PC-3 (cell line): Measurements from ENCODE around the gene POLR1D. TPM values are rescaled to one million over a fixed set of nuclear protein-coding genes. Genes with fewer than 3 reads are reported as not detected.

Experiments
- ATAC-seq: fragments of 200-7000 bp; cut with Tn5 transposase; 2 replicates; pipeline ENCODE4 v1.9.1; 2020; ENCODE audit warnings: mild to moderate bottlenecking, moderate library complexity
- BruUV-seq: library from RNA; stranded (reverse); fragments of 400-500 nt; replicated peaks from 2 replicates; lab custom pipeline; 2021; lab: Mats Ljungman, UMichigan
- CTCF ChIA-PET: fragments of 300-600 bp; sonication (Branson Sonifier 250); formaldehyde crosslinking; loops from one replicate; lab custom pipeline; 2022; ENCODE audit warnings: antibody characterized with exemption; lab: Charles Lee
- POLR2A ChIA-PET: fragments of 300-600 bp; sonication (Branson Sonifier 250); formaldehyde crosslinking; loops from one replicate; lab custom pipeline; 2022; ENCODE audit warnings: antibody characterized with exemption; ENCODE audit not compliant: unreplicated experiment; lab: Charles Lee
- DNase-seq: peaks from one replicate; pipeline ENCODE4 v3.0.0-alpha.2; 2015
- H2AFZ ChIP-seq: fragments of 300-600 bp; sonication (generic); 2 replicates; pipeline ENCODE4 v1.6.0; 2016; ENCODE audit warnings: antibody characterized with exemption, low read length
- H3F3A ChIP-seq: fragments of 300-600 bp; sonication (generic); one replicate; pipeline ENCODE4 v1.6.0; 2017; ENCODE audit warnings: antibody characterized with exemption, low read length, control low read depth, mild to moderate bottlenecking; ENCODE audit not compliant: unreplicated experiment
- H3K27ac ChIP-seq: fragments of 300-600 bp; sonication (generic); 2 replicates; pipeline ENCODE4 v1.5.1; 2016; ENCODE audit warnings: mild to moderate bottlenecking, low read length
- H3K27me3 ChIP-seq: fragments of 300-600 bp; sonication (generic); 2 replicates; pipeline ENCODE4 v1.6.1; 2016; ENCODE audit warnings: low read length, mixed read lengths
- H3K36me3 ChIP-seq: fragments of 300-600 bp; sonication (generic); 2 replicates; pipeline ENCODE4 v1.6.1; 2016; ENCODE audit warnings: low read depth, mixed run types, low read length, mixed read lengths
- H3K4me1 ChIP-seq: fragments of 300-600 bp; sonication (generic); 2 replicates; pipeline ENCODE4 v1.5.1; 2016; ENCODE audit warnings: low read length; ENCODE audit not compliant: insufficient read depth
- H3K4me2 ChIP-seq: fragments of 300-600 bp; sonication (generic); 2 replicates; pipeline ENCODE4 v1.6.0; 2016; ENCODE audit warnings: low read length
- H3K4me3 ChIP-seq: fragments of 300-600 bp; sonication (generic); 2 replicates; pipeline ENCODE4 v1.5.1; 2016; ENCODE audit warnings: mild to moderate bottlenecking, low read length, mixed read lengths
- H3K79me2 ChIP-seq: fragments of 300-600 bp; sonication (generic); 2 replicates; pipeline ENCODE4 v1.6.1; 2017; ENCODE audit warnings: low read length, mixed read lengths
- H3K9ac ChIP-seq: fragments of 300-600 bp; sonication (generic); 2 replicates; pipeline ENCODE4 v1.6.0; 2016; ENCODE audit warnings: mild to moderate bottlenecking, low read length
- H3K9me2 ChIP-seq: fragments of 300-600 bp; sonication (generic); replicated peaks from 2 replicates; pipeline ENCODE4 v1.6.1; 2016; ENCODE audit warnings: mixed run types, low read length, mixed read lengths
- H3K9me3 ChIP-seq: fragments of 300-600 bp; sonication (generic); 2 replicates; pipeline ENCODE4 v1.6.1; 2016; ENCODE audit warnings: low read length, mixed read lengths
- H4K20me1 ChIP-seq: fragments of 300-600 bp; sonication (generic); 2 replicates; pipeline ENCODE4 v1.6.1; 2016; ENCODE audit warnings: low read length, mixed read lengths
- EZH2 ChIP-seq: fragments of 300-600 bp; sonication (generic); IDR thresholded peaks from one replicate; pipeline ENCODE4 v1.6.1; 2017; ENCODE audit warnings: antibody characterized with exemption, mild to moderate bottlenecking, low read length; ENCODE audit not compliant: unreplicated experiment
- EZH2phosphoT487 ChIP-seq: fragments of 300-600 bp; sonication (generic); IDR thresholded peaks from 2 replicates; pipeline ENCODE4 v1.6.1; 2018; ENCODE audit warnings: mild to moderate bottlenecking, antibody characterized with exemption, low read length, borderline replicate concordance
- intact Hi-C: fragments of 100-400 bp; cut with micrococcal nuclease; formaldehyde crosslinking; loops from 2 replicates; pipeline ENCODE4 v1.9.0; 2023
- total RNA-seq: library from RNA; depleted of rRNA; stranded (reverse); fragments of >200 nt; gene quantifications from 2 replicates; pipeline ENCODE4 v1.2.3, GENCODE V29; 2014
- TF ChIP-seq, protein P1 (sequence below): fragments of 300-600 bp; sonication (generic); conservative IDR thresholded peaks from 2 replicates; pipeline ENCODE4 v1.5.1; 2017; ENCODE audit warnings: antibody characterized with exemption, low read depth, mild to moderate bottlenecking, low read length

POLR1D gene
- total RNA-seq, 1 experiment from 2014 or later, result 97.9 TPM

DNA sequence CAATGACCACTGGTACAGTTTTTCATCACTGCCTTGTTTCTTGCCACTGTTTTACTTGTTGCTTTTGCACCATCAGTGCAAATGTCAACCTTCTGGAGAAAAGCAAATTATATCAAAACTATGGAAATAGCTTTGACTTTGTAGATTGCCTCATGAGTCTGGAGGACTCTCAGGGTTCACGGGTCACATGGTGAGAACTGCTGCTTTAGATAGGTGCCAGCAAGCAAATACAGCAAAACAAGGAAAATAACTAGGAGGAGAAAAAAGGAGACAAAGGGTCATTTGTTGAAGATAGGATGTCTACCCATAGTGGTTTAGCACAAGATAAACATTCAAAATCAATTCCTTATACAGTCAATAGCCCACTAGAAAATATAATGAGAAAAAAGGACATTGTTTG, 33.1 kb downstream of the POLR1D start:
- Histone ChIP-seq H3K79me2 (no peaks in the 10 kb centered on the region), H3K27me3 (no peaks in the 10 kb centered on the region), H3K4me2 (no peak overlapping the region), H3K9me2 (no peaks in the 10 kb centered on the region), H3K4me3 (no peak overlapping the region), H3K9me3 (peaks cover 7% of the 10 kb centered on the region), H2AFZ (no peak overlapping the region), H3K4me1 (peaks cover 30% of the 10 kb centered on the region), H3K9ac (no peak overlapping the region), H3K27ac (no peak overlapping the region), H3F3A (no peaks in the 10 kb centered on the region), H4K20me1 (no peaks in the 10 kb centered on the region), H3K36me3 (peaks cover 14% of the 10 kb centered on the region)
- CTCF ChIA-PET, result no interaction called here
- intact Hi-C loops, result loop anchor here (5.0 kb wide), 2 partner anchors 33 to 78 kb away; partner anchors contain the start of genes LNX2 and POLR1D
- POLR2A ChIA-PET, result no interaction called here
- no peak for TF ChIP-seq EZH2
- no TSS peak for BruUV-seq
- ATAC-seq, result no peak
- DNase-seq, result no peak

DNA sequence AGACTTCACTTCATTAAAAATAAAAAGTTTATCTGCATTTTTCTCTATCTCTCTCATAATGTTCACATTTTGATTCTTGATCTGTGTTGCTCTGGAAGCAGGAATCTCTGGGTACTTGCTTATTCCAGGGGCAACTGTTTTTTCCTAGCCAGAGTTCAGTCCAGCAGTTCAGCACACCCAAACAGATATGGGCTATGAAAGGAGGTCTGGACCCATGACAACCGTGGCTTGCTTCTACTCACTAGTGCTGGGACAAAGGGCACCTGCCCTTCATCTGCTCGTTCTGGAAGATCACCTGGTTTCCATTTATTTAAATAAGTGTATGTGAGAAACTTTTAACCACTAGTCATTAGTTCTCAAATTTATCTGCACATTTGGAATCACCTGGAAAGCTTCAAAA, 36.0 kb downstream of the POLR1D start:
- POLR2A ChIA-PET, result no interaction called here

DNA sequence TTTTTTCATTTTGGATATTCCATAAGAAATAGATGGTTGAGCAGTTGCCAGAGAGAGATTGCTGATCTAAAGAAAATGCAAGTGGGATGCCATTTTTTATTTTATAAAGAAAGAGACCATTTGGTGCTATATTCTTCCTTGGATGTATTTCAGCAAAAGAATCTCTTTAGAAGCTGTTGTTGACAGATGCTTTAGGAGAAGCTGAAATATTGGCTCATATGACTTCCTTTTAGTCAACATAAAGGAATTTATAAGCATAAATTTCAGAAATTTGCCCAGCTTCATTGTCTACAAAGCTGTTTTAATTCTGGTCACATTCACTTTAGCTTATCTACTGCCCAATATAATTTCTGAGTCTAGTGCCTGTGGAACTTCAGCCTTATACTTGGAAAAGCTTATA, 36.9 kb downstream of the POLR1D start:
- Histone ChIP-seq H3K9me2 (no peaks in the 10 kb centered on the region), H3K4me2 (peak overlapping the region; percentile 75), H2AFZ (no peak overlapping the region), H3K79me2 (no peaks in the 10 kb centered on the region), H4K20me1 (no peaks in the 10 kb centered on the region), H3K27me3 (no peaks in the 10 kb centered on the region), H3K4me3 (no peak overlapping the region), H3K9ac (no peak overlapping the region), H3K36me3 (no peaks in the 10 kb centered on the region), H3K4me1 (peaks cover 30% of the 10 kb centered on the region), H3K27ac (peak overlapping the region; percentile 28; the same call in 1 of the 2 replicates), H3K9me3 (no peaks in the 10 kb centered on the region), H3F3A (no peaks in the 10 kb centered on the region)
- intact Hi-C loops, result loop anchor here (5.0 kb wide), 2 partner anchors 36 to 81 kb away; partner anchors contain the start of genes LNX2 and POLR1D
- ChIA-PET POLR2A (no interaction called here), CTCF (interaction anchor here (0.5 to 0.7 kb wide), 3 partner anchors 55 to 126 kb away, joined by 3 to 4 read pairs (median 3); no protein-coding TSS in a partner anchor)
- TF ChIP-seq EZH2phosphoT487 (no peak), EZH2 (no peak)
- TF ChIP-seq, protein P1, sequence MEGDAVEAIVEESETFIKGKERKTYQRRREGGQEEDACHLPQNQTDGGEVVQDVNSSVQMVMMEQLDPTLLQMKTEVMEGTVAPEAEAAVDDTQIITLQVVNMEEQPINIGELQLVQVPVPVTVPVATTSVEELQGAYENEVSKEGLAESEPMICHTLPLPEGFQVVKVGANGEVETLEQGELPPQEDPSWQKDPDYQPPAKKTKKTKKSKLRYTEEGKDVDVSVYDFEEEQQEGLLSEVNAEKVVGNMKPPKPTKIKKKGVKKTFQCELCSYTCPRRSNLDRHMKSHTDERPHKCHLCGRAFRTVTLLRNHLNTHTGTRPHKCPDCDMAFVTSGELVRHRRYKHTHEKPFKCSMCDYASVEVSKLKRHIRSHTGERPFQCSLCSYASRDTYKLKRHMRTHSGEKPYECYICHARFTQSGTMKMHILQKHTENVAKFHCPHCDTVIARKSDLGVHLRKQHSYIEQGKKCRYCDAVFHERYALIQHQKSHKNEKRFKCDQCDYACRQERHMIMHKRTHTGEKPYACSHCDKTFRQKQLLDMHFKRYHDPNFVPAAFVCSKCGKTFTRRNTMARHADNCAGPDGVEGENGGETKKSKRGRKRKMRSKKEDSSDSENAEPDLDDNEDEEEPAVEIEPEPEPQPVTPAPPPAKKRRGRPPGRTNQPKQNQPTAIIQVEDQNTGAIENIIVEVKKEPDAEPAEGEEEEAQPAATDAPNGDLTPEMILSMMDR, result no peak
- DNase-seq (peak; percentile 57), ATAC-seq (peak; percentile 77)
- no TSS peak for BruUV-seq

More for the DNA sequence above, 36.0 kb downstream of the POLR1D start:
- Histone ChIP-seq H4K20me1 (no peaks in the 10 kb centered on the region), H3K27ac (no peak overlapping the region), H3K4me2 (no peak overlapping the region), H3F3A (no peaks in the 10 kb centered on the region), H3K4me1 (peaks cover 30% of the 10 kb centered on the region), H3K79me2 (no peaks in the 10 kb centered on the region), H2AFZ (no peak overlapping the region), H3K4me3 (no peak overlapping the region), H3K27me3 (no peaks in the 10 kb centered on the region), H3K36me3 (no peaks in the 10 kb centered on the region), H3K9me2 (no peaks in the 10 kb centered on the region), H3K9me3 (no peaks in the 10 kb centered on the region), H3K9ac (no peak overlapping the region)
- no peak for DNase-seq
- CTCF ChIA-PET, result no interaction called here
- no TSS peak for BruUV-seq
- TF ChIP-seq EZH2phosphoT487, result no peak
- TF ChIP-seq EZH2, result no peak
- TF ChIP-seq, protein P1, result no peak
- no peak for ATAC-seq
- intact Hi-C loops, result loop anchor here (5.0 kb wide), 2 partner anchors 35 to 80 kb away; partner anchors contain the start of genes LNX2 and POLR1D
